ENCODE data around the gene NPFFR1. TPM values are rescaled to one million over a fixed set of nuclear protein-coding genes. Genes with fewer than 3 reads are reported as not detected.

Gene NPFFR1
- total RNA-seq, 2 experiments from 2014 or later, result 0.02 TPM; not detected in 1

DNA sequence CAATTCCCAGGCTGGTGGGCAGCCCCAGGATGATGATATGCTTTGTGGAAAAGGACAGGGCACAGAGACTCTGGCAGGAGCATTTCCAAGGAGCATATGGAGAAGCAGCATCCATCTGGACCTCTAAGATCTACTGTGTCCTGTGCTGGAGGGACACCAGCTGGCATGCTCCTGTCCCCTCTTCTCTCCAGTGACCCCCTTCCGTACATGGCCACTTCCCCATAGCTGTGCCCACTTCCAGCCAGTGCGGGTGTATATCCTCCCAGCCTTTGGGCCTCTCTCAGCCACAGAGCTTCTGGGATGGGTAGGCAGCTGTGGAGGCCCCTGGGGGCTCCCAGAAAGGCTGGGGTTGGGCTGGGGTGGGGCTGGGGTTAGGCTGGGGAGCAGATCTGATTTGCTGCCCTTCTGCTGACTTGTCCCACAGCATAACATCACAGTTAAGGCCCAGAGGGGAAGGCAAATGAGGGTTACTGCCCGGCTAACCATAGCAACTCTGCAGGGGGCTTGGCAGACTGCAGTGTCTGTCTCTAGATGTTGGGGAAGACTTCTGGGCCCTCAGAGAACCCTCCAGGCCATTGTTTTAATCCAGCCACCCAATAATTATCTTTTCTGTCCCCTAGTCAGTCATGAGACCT lies 6.3 kb downstream of the NPFFR1 start:
- H3K4me3 Mint-ChIP-seq, result no peak overlapping the region
- H3K9me3 Mint-ChIP-seq, result peaks cover 9% of the 10 kb centered on the region
- peaks cover 8% of the 10 kb centered on the region for H3K4me1 Mint-ChIP-seq (ENCODE audit: low read depth)
- intact Hi-C loops (cut with micrococcal nuclease), result no loop called here
- ChIA-PET CTCF (no interaction called here), POLR2A (no interaction called here)
- no peaks in the 10 kb centered on the region for H3K36me3 Mint-ChIP-seq
- DNase-seq, result no peak
- H3K27me3 Mint-ChIP-seq, result peaks cover 11% of the 10 kb centered on the region
- no peak overlapping the region for H3K27ac Mint-ChIP-seq

- Mint-ChIP-seq H3K4me3 (no peak overlapping the region), H3K27me3 (no peaks in the 10 kb centered on the region), H3K9me3 (peaks cover 9% of the 10 kb centered on the region), H3K27ac (no peak overlapping the region), H3K36me3 (no peaks in the 10 kb centered on the region), H3K4me1 (ENCODE audit: low read depth) (peaks cover 26% of the 10 kb centered on the region)
- ChIA-PET CTCF (interaction anchor here (0.9 kb wide), 1 partner anchor 276 kb away, joined by 3 read pairs; no protein-coding TSS in a partner anchor), POLR2A (interaction anchor here (0.5 to 0.6 kb wide), 2 partner anchors 19 to 118 kb away, joined by 3 read pairs; no protein-coding TSS in a partner anchor)
- no peak for DNase-seq
- intact Hi-C loops (cut with micrococcal nuclease), result loop anchor here (5.0 kb wide), 1 partner anchor 112 kb away; no protein-coding TSS in a partner anchor
These were observed 9.2 kb downstream of the NPFFR1 start for GRCh38 chr10:70274643-70275042.

DNA sequence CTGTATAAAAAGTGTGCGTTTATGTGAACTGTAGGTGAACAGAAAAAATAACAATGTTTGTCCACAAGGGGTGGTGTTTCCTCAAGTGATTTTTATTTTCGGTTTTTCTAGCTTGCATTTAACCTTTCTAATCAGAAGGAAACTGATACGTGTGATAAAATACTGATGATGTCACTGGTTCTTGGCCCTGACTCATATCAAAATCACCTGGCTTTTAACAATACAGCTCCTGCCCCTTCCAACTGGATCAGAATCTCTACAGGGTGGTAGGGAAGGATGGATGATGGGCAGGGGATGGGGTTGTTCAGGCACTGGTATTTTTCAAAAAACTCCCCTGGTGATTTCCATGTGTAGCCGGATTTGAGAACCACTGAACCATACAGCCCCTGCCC lies 10.9 kb downstream of the NPFFR1 start:
- intact Hi-C loops (cut with micrococcal nuclease), result loop anchor here (1.0 to 5.0 kb wide), 5 partner anchors 40 to 111 kb away; partner anchors contain the start of gene PPA1
- peak overlapping the region; percentile 56 for H3K27ac Mint-ChIP-seq
- peaks cover 26% of the 10 kb centered on the region for H3K4me1 Mint-ChIP-seq (ENCODE audit: low read depth)
- no peak overlapping the region for H3K4me3 Mint-ChIP-seq
- H3K36me3 Mint-ChIP-seq, result no peaks in the 10 kb centered on the region
- ChIA-PET POLR2A (interaction anchor here (0.6 to 1.6 kb wide), 2 partner anchors 41 to 51 kb away, joined by 3 to 4 read pairs; no protein-coding TSS in a partner anchor), CTCF (interaction anchor here (0.6 to 2.8 kb wide), 24 partner anchors 9 to 592 kb away, joined by 3 to 22 read pairs (median 4); partner anchors contain the start of genes NPFFR1, PPA1, SAR1A and TYSND1)
- peaks cover 9% of the 10 kb centered on the region for H3K9me3 Mint-ChIP-seq
- DNase-seq, result peak; percentile 24
- H3K27me3 Mint-ChIP-seq, result no peaks in the 10 kb centered on the region

DNA sequence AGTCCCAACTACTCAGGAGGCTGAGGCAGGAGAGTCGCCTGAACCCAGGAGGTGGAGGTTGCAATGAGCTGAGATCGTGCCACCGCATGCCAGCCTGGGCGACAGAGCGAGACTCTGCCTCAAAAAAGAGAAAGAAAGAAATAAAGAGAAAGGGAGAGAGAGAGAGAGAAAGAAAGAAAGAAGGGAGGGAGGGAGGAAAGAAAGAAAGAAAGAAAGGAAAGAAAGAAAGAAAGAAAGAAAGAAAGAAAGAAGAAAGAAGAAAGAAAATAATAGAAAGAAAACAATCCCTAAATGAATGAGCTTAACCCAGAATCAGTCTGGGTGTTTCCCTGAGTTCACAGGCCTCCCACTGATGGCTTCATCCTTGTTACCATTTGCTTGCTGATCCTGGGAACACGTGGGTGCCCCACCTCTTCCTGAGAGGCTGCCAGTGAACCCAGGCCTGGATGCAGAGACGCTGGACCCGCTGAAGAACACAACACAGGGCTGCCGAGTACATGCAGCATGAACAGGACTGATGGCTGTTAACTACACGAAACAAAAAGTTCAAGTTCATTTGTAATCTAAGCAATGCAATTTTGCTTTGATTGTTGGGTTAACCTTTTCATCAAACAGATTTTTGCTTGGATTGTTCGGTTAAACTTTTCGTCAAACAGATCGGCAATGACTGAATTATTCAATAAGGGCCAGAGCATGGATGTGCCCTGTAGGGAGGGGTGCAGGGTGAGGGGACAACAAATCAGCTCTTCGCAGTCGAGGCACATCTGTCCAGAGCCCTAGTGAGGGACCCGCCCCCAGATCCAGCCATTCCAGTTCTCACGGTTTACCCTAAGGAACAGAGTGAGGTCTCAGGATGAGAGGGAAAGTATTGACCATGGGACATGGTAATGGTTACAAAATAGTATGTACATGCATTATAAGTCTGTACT lies 11.5 kb downstream of the NPFFR1 start:
- H3K9me3 Mint-ChIP-seq, result peaks cover 9% of the 10 kb centered on the region
- CTCF ChIA-PET, result interaction anchor here (0.6 to 2.8 kb wide), 23 partner anchors 10 to 593 kb away, joined by 3 to 22 read pairs (median 4); partner anchors contain the start of genes NPFFR1, PPA1, SAR1A and TYSND1
- H3K4me3 Mint-ChIP-seq, result no peak overlapping the region
- DNase-seq, result peak; percentile 32
- H3K36me3 Mint-ChIP-seq, result no peaks in the 10 kb centered on the region
- H3K27me3 Mint-ChIP-seq, result no peaks in the 10 kb centered on the region
- peak overlapping the region; percentile 56 for H3K27ac Mint-ChIP-seq
- intact Hi-C loops (cut with micrococcal nuclease), result loop anchor here (1.0 to 5.0 kb wide), 5 partner anchors 39 to 110 kb away; partner anchors contain the start of gene PPA1
- POLR2A ChIA-PET, result interaction anchor here (0.6 to 1.6 kb wide), 3 partner anchors 40 to 51 kb away, joined by 3 to 4 read pairs (median 3); no protein-coding TSS in a partner anchor
- H3K4me1 Mint-ChIP-seq (ENCODE audit: low read depth), result peaks cover 32% of the 10 kb centered on the region

GRCh38 chr10:70270952-70271351 lies 12.9 kb downstream of the NPFFR1 start:
- DNase-seq, result peak; percentile 52
- intact Hi-C loops (cut with micrococcal nuclease), result loop anchor here (5.0 kb wide), 1 partner anchor 109 kb away; no protein-coding TSS in a partner anchor
- H3K27ac Mint-ChIP-seq, result peak overlapping the region; percentile 52
- peaks cover 36% of the 10 kb centered on the region for H3K4me1 Mint-ChIP-seq (ENCODE audit: low read depth)
- POLR2A ChIA-PET, result no interaction called here
- CTCF ChIA-PET, result interaction anchor here (0.6 to 2.8 kb wide), 5 partner anchors 11 to 93 kb away, joined by 3 to 17 read pairs (median 6); no protein-coding TSS in a partner anchor
- no peaks in the 10 kb centered on the region for H3K36me3 Mint-ChIP-seq
- H3K4me3 Mint-ChIP-seq, result no peak overlapping the region
- H3K27me3 Mint-ChIP-seq, result peaks cover under 1% of the 10 kb centered on the region
- peaks cover 8% of the 10 kb centered on the region for H3K9me3 Mint-ChIP-seq

DNA sequence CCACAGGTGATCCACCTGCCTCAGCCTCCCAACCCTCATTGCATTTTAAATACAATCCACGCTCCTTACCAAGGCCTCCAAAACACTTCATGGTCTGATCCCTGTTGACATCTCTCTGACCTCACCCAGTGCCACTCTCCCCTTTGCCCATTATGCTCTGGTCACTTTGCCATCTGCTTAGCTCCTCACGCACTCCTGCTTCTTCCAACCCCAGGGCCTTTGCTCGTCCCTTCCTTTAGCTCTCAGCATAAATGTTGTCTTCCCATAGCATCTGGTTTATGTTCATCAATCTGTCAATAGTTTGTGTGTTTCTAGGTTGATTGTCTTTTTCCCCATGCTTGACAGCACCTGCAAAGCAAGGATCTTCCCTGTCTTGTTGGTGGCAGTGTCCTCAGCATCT lies 14.1 kb downstream of the NPFFR1 start:
- CTCF ChIA-PET, result interaction anchor here (0.7 to 5.9 kb wide), 4 partner anchors 19 to 110 kb away, joined by 3 to 43 read pairs (median 3); no protein-coding TSS in a partner anchor
- DNase-seq, result no peak
- peaks cover 36% of the 10 kb centered on the region for H3K4me1 Mint-ChIP-seq (ENCODE audit: low read depth)
- intact Hi-C loops (cut with micrococcal nuclease), result loop anchor here (5.0 kb wide), 1 partner anchor 107 kb away; no protein-coding TSS in a partner anchor
- peaks cover 3% of the 10 kb centered on the region for H3K27me3 Mint-ChIP-seq
- POLR2A ChIA-PET, result no interaction called here
- no peak overlapping the region for H3K4me3 Mint-ChIP-seq
- no peaks in the 10 kb centered on the region for H3K9me3 Mint-ChIP-seq
- no peaks in the 10 kb centered on the region for H3K36me3 Mint-ChIP-seq
- H3K27ac Mint-ChIP-seq, result no peak overlapping the region

- Mint-ChIP-seq H3K4me1 (ENCODE audit: low read depth) (peaks cover 36% of the 10 kb centered on the region), H3K27me3 (peaks cover 7% of the 10 kb centered on the region), H3K27ac (no peak overlapping the region), H3K36me3 (no peaks in the 10 kb centered on the region), H3K4me3 (no peak overlapping the region), H3K9me3 (no peaks in the 10 kb centered on the region)
- intact Hi-C loops (cut with micrococcal nuclease), result no loop called here
- DNase-seq, result no peak
- ChIA-PET POLR2A (no interaction called here), CTCF (interaction anchor here (1.3 to 5.9 kb wide), 4 partner anchors 30 to 111 kb away, joined by 3 to 43 read pairs (median 4); no protein-coding TSS in a partner anchor)
These were observed 15.4 kb downstream of the NPFFR1 start for GRCh38 chr10:70268376-70268775.

GRCh38 chr10:70267161-70267933 lies 16.5 kb downstream of the NPFFR1 start:
- Mint-ChIP-seq H3K27me3 (peaks cover 7% of the 10 kb centered on the region), H3K36me3 (no peaks in the 10 kb centered on the region), H3K4me1 (ENCODE audit: low read depth) (peaks cover 26% of the 10 kb centered on the region), H3K9me3 (no peaks in the 10 kb centered on the region), H3K27ac (no peak overlapping the region), H3K4me3 (no peak overlapping the region)
- ChIA-PET POLR2A (interaction anchor here (1.6 kb wide), 1 partner anchor 34 kb away, joined by 4 read pairs; the partner anchor contains the start of gene PPA1), CTCF (interaction anchor here (0.7 to 5.9 kb wide), 10 partner anchors 9 to 121 kb away, joined by 3 to 43 read pairs (median 4); no protein-coding TSS in a partner anchor)
- DNase-seq, result peak; percentile 25
- intact Hi-C loops (cut with micrococcal nuclease), result no loop called here

- H3K27ac Mint-ChIP-seq, result no peak overlapping the region
- H3K36me3 Mint-ChIP-seq, result no peaks in the 10 kb centered on the region
- peaks cover 7% of the 10 kb centered on the region for H3K27me3 Mint-ChIP-seq
- intact Hi-C loops (cut with micrococcal nuclease), result no loop called here
- H3K4me1 Mint-ChIP-seq (ENCODE audit: low read depth), result peaks cover 22% of the 10 kb centered on the region
- no peak for DNase-seq
- no peak overlapping the region for H3K4me3 Mint-ChIP-seq
- POLR2A ChIA-PET, result interaction anchor here (1.6 kb wide), 1 partner anchor 34 kb away, joined by 4 read pairs; the partner anchor contains the start of gene PPA1
- H3K9me3 Mint-ChIP-seq, result peaks cover 3% of the 10 kb centered on the region
- CTCF ChIA-PET, result interaction anchor here (0.7 to 5.9 kb wide), 6 partner anchors 11 to 121 kb away, joined by 3 to 43 read pairs (median 4); no protein-coding TSS in a partner anchor
These were observed 17.1 kb downstream of the NPFFR1 start for GRCh38 chr10:70266701-70267100.

DNA sequence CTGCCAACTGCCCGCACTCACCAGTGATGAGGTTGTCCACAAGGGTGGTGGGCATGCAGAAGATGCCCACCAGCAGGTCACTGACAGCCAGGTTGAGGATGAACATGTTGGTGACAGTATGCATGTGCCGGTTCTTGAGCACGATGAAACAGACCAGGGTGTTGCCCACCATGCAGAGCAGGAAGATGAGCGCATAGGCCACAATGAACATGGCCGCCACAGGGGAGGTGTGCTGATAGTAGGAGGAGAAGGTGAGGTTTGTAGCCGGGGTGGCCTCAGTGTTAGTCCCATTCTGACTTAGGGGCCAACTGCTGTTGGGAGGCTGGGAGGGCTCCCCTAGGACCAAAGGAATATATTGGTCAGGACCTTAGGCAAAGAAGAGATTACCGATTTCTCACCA lies 17.7 kb downstream of the NPFFR1 start:
- POLR2A ChIA-PET, result no interaction called here
- H3K36me3 Mint-ChIP-seq, result no peaks in the 10 kb centered on the region
- no peak overlapping the region for H3K27ac Mint-ChIP-seq
- H3K4me3 Mint-ChIP-seq, result no peak overlapping the region
- peaks cover 9% of the 10 kb centered on the region for H3K9me3 Mint-ChIP-seq
- CTCF ChIA-PET, result interaction anchor here (1.3 to 5.9 kb wide), 2 partner anchors 42 to 98 kb away, joined by 3 to 43 read pairs; no protein-coding TSS in a partner anchor
- H3K27me3 Mint-ChIP-seq, result peaks cover 7% of the 10 kb centered on the region
- intact Hi-C loops (cut with micrococcal nuclease), result no loop called here
- DNase-seq, result no peak
- peaks cover 17% of the 10 kb centered on the region for H3K4me1 Mint-ChIP-seq (ENCODE audit: low read depth)
